Panc1 (cell line): ENCODE results near the gene CHST6.

Source experiments
- POLR2AphosphoS5 ChIP-seq: IDR thresholded peaks from 2 replicates; pipeline ENCODE4 v1.6.1; 2012; ENCODE audit warnings: mild to moderate bottlenecking, low read depth, low read length, moderate library complexity
- TF ChIP-seq, protein P1 (sequence below): fragments of 450-650 bp; IDR thresholded peaks from 2 replicates; pipeline ENCODE4 v1.5.1; 2017; ENCODE audit warnings: mild to moderate bottlenecking

- TF ChIP-seq, protein P1, sequence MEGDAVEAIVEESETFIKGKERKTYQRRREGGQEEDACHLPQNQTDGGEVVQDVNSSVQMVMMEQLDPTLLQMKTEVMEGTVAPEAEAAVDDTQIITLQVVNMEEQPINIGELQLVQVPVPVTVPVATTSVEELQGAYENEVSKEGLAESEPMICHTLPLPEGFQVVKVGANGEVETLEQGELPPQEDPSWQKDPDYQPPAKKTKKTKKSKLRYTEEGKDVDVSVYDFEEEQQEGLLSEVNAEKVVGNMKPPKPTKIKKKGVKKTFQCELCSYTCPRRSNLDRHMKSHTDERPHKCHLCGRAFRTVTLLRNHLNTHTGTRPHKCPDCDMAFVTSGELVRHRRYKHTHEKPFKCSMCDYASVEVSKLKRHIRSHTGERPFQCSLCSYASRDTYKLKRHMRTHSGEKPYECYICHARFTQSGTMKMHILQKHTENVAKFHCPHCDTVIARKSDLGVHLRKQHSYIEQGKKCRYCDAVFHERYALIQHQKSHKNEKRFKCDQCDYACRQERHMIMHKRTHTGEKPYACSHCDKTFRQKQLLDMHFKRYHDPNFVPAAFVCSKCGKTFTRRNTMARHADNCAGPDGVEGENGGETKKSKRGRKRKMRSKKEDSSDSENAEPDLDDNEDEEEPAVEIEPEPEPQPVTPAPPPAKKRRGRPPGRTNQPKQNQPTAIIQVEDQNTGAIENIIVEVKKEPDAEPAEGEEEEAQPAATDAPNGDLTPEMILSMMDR, result no peak
- no peak for TF ChIP-seq POLR2AphosphoS5
Observed at GRCh38 chr16:75459691-75460090, 35.5 kb downstream of the CHST6 start.
